B cell (primary cell): ENCODE results near the gene CD86. TPM values are rescaled to one million over a fixed set of nuclear protein-coding genes. Genes with fewer than 3 reads are reported as not detected.

ENCODE experiments used
- ATAC-seq: fragments of 200-7000 bp; cut with Tn5 transposase; one replicate; pipeline ENCODE4 v1.10.0; 2021; ENCODE audit warnings: low read depth, mild to moderate bottlenecking, moderate number of reproducible peaks, moderate library complexity
- CTCF ChIA-PET: fragments of 350-600 bp; sonication (Branson Sonifier 250); formaldehyde crosslinking; loops from one replicate; lab custom pipeline; 2021; ENCODE audit warnings: antibody characterized with exemption, inconsistent platforms; lab: Charles Lee
- POLR2A ChIA-PET: fragments of 350-600 bp; sonication (Branson Sonifier 250); formaldehyde crosslinking; loops from one replicate; lab custom pipeline; 2021; ENCODE audit warnings: antibody characterized with exemption; lab: Charles Lee
- DNase-seq: peaks from one replicate; pipeline ENCODE4 v3.0.0; 2013
- H2AFZ ChIP-seq: 2 replicates; pipeline ENCODE4 v1.6.1; 2012; ENCODE audit warnings: mild to moderate bottlenecking, low read depth, low read length; ENCODE audit not compliant: insufficient read depth, poor library complexity, severe bottlenecking
- H3K27ac ChIP-seq, 2 donors: 1 replicate in 1 of 2; 2 replicates in 1 of 2; pipeline ENCODE4 v1.5.1; 2012 to 2013; ENCODE audit warnings: low read length in 2 of 2, mild to moderate bottlenecking in 2 of 2, moderate library complexity in 1 of 2
- H3K27me3 ChIP-seq, 4 experiments: fragments of 200-600 bp in 1 of 4; sonication (generic) in 1 of 4; replicated peaks in 1 of 4; 1 replicate in 2 of 4; 2 replicates in 2 of 4; pipeline versions ENCODE4 v1.6.1 to v1.7.0; 2013 to 2016; ENCODE audit warnings: low read length in 3 of 4, mild to moderate bottlenecking in 2 of 4, mixed read lengths in 1 of 4, moderate library complexity in 1 of 4; ENCODE audit not compliant: insufficient read depth in 4 of 4, control insufficient read depth in 3 of 4; ENCODE audit errors: control extremely low read depth in 1 of 4
- H3K36me3 ChIP-seq, 2 experiments: replicated peaks in 1 of 2; 1 replicate in 1 of 2; 2 replicates in 1 of 2; pipeline versions ENCODE4 v1.6.1 to v1.7.1; 2013; ENCODE audit warnings: low read length in 1 of 2; ENCODE audit not compliant: insufficient read depth in 2 of 2, control insufficient read depth in 1 of 2; ENCODE audit errors: control extremely low read depth in 1 of 2, extremely low read depth in 1 of 2
- H3K4me1 ChIP-seq, 2 donors: fragments of 200-600 bp in 1 of 2; sonication (generic) in 1 of 2; 1 replicate in 1 of 2; 2 replicates in 1 of 2; pipeline versions ENCODE4 v1.5.1 to v1.6.1; 2013 to 2017; ENCODE audit warnings: low read length in 2 of 2; ENCODE audit not compliant: control insufficient read depth in 2 of 2, insufficient read depth in 2 of 2
- H3K4me2 ChIP-seq: replicated peaks from 2 replicates; pipeline ENCODE3; 2012; ENCODE audit warnings: mild to moderate bottlenecking, low read depth, low read length; ENCODE audit not compliant: poor library complexity, severe bottlenecking
- H3K4me3 ChIP-seq, 5 experiments: fragments of 200-600 bp in 1 of 5; sonication (generic) in 1 of 5; 1 replicate in 3 of 5; 2 replicates in 2 of 5; pipeline versions ENCODE4 v1.5.1 to v1.7.0; 2011 to 2016; ENCODE audit warnings: low read length in 4 of 5, mild to moderate bottlenecking in 4 of 5, low read depth in 2 of 5, control low read depth in 1 of 5, moderate library complexity in 1 of 5; ENCODE audit not compliant: insufficient read depth in 1 of 5; ENCODE audit errors: control extremely low read depth in 1 of 5, extremely low read depth in 1 of 5
- H3K79me2 ChIP-seq: fragments of 200-600 bp; sonication (generic); one replicate; pipeline ENCODE4 v1.6.0; 2016; ENCODE audit warnings: low read length; ENCODE audit not compliant: control insufficient read depth, insufficient read depth
- H3K9ac ChIP-seq: fragments of 200-600 bp; sonication (generic); 2 replicates; pipeline ENCODE4 v1.6.1; 2017; ENCODE audit warnings: mild to moderate bottlenecking, low read length, moderate library complexity
- H3K9me3 ChIP-seq, 3 donors: one replicate each; pipeline versions ENCODE4 v1.6.1 to v1.7.1; 2013; ENCODE audit warnings: low read length in 2 of 3; ENCODE audit not compliant: control insufficient read depth in 2 of 3, insufficient read depth in 1 of 3; ENCODE audit errors: control extremely low read depth in 1 of 3
- H4K20me1 ChIP-seq: 2 replicates; pipeline ENCODE4 v1.6.0; 2012; ENCODE audit warnings: mild to moderate bottlenecking, low read length; ENCODE audit not compliant: insufficient read depth, control insufficient read depth, poor library complexity, severe bottlenecking
- H3K27ac Mint-ChIP-seq: one replicate; pipeline ENCODE4 v1.8.0; 2021; ENCODE audit warnings: mixed read lengths
- H3K27me3 Mint-ChIP-seq: one replicate; pipeline ENCODE4 v1.8.0; 2021; ENCODE audit warnings: mixed read lengths
- H3K4me1 Mint-ChIP-seq: one replicate; pipeline ENCODE4 v1.8.0; 2021; ENCODE audit warnings: mixed read lengths
- H3K4me3 Mint-ChIP-seq: one replicate; pipeline ENCODE4 v1.8.0; 2021; ENCODE audit warnings: mixed read lengths
- H3K9me3 Mint-ChIP-seq: one replicate; pipeline ENCODE4 v1.8.0; 2022; ENCODE audit warnings: mixed read lengths; ENCODE audit not compliant: insufficient read depth
- CTCF ChIP-seq: fragments of 200-600 bp; IDR thresholded peaks from one replicate; pipeline ENCODE4 v1.8.0; 2022; ENCODE audit warnings: antibody characterized with exemption, mild to moderate bottlenecking
- EZH2 ChIP-seq: IDR thresholded peaks from 2 replicates; pipeline ENCODE4 v1.6.1; 2012; ENCODE audit warnings: borderline replicate concordance, low read depth, mild to moderate bottlenecking, moderate library complexity, low read length; ENCODE audit not compliant: insufficient read depth, poor library complexity, severe bottlenecking
- WGBS: methylation state at CpG from one replicate; pipeline ENCODE4 v1.1.5; 2013; ENCODE audit warnings: missing lambda C conversion rate; ENCODE audit not compliant: insufficient coverage; 5-methylcytosine and 5-hydroxymethylcytosine counted together
- intact Hi-C: fragments of 100-400 bp; cut with micrococcal nuclease; formaldehyde crosslinking; loops from one replicate; pipeline ENCODE4 v1.10.0; 2022
- polyA plus RNA-seq: library from polyadenylated mRNA; depleted of rRNA; stranded (reverse); fragments of >200 nt; gene quantifications from 2 replicates; pipeline ENCODE4 v1.2.3, GENCODE V29; 2012
- total RNA-seq, 2 donors: library from RNA; stranded (reverse); fragments of 120-200 nt in 1 of 2; gene quantifications; 1 replicate in 1 of 2; 2 replicates in 1 of 2; pipeline versions ENCODE4 v1.2.3 to v1.2.4, GENCODE V29; 2013 to 2022

Gene CD86
- total and polyA plus RNA-seq, 2 donors (not counting 1 experiment from before 2014, with no cell fraction given): 31.5 to 38.2 TPM

GRCh38 chr3:122094125-122094524, 39.0 kb downstream of the CD86 start:
- DNase-seq (no peak), ATAC-seq (no peak)
- intact Hi-C loops: loop anchor here (5.0 kb wide), 3 partner anchors 42 to 547 kb away; partner anchors contain the start of gene POLQ
- Histone ChIP-seq H3K36me3 (no peaks in the 10 kb centered on the region), H4K20me1 (no peaks in the 10 kb centered on the region), H3K9me3 (no peaks in the 10 kb centered on the region), H3K4me2 (no peak overlapping the region), H3K4me3 (no peak overlapping the region), H3K79me2 (peaks cover 9% of the 10 kb centered on the region), H2AFZ (no peak overlapping the region), H3K9ac (no peak overlapping the region), H3K27ac (no peak overlapping the region), H3K27me3 (no peaks in the 10 kb centered on the region), H3K4me1 (peaks cover 23 to 27% of the 10 kb centered on the region in 2 donors)
- H3K4me1 Mint-ChIP-seq: peaks cover 28% of the 10 kb centered on the region
- no peak overlapping the region for H3K27ac Mint-ChIP-seq
- TF ChIP-seq EZH2 (no peak), CTCF (no peak)
- no peaks in the 10 kb centered on the region for H3K27me3 Mint-ChIP-seq
- H3K9me3 Mint-ChIP-seq: no peaks in the 10 kb centered on the region
- no peak overlapping the region for H3K4me3 Mint-ChIP-seq
- 83% methylated on average over 3 of the region's 4 CpGs for whole genome bisulfite sequencing
- CTCF ChIA-PET: interaction anchor here (1.0 to 2.8 kb wide), 4 partner anchors 9 to 99 kb away, joined by 3 to 8 read pairs (median 4); no protein-coding TSS in a partner anchor
- POLR2A ChIA-PET: no interaction called here

- Histone ChIP-seq H3K36me3 (no peaks in the 10 kb centered on the region), H4K20me1 (no peaks in the 10 kb centered on the region), H3K79me2 (peaks cover 9% of the 10 kb centered on the region), H3K9ac (no peak overlapping the region), H2AFZ (no peak overlapping the region), H3K27me3 (no peaks in the 10 kb centered on the region), H3K9me3 (no peaks in the 10 kb centered on the region), H3K4me3 (no peak overlapping the region), H3K27ac (no peak overlapping the region), H3K4me2 (no peak overlapping the region), H3K4me1 (peaks cover 23 to 27% of the 10 kb centered on the region in 2 donors)
- intact Hi-C loops: loop anchor here (5.0 kb wide), 3 partner anchors 42 to 547 kb away; partner anchors contain the start of gene POLQ
- H3K4me3 Mint-ChIP-seq: no peak overlapping the region
- ChIA-PET CTCF (interaction anchor here (0.6 to 2.8 kb wide), 6 partner anchors 8 to 99 kb away, joined by 3 to 8 read pairs (median 4); no protein-coding TSS in a partner anchor), POLR2A (interaction anchor here (0.7 kb wide), 1 partner anchor 19 kb away, joined by 4 read pairs; no protein-coding TSS in a partner anchor)
- no peaks in the 10 kb centered on the region for H3K27me3 Mint-ChIP-seq
- H3K4me1 Mint-ChIP-seq: peaks cover 28% of the 10 kb centered on the region
- DNase-seq (no peak), ATAC-seq (no peak)
- no peak for TF ChIP-seq CTCF
- TF ChIP-seq EZH2: no peak
- H3K9me3 Mint-ChIP-seq: no peaks in the 10 kb centered on the region
- no peak overlapping the region for H3K27ac Mint-ChIP-seq
- WGBS: 74% methylated on average over 2 of the region's 2 CpGs
These were observed 39.5 kb downstream of the CD86 start for GRCh38 chr3:122094693-122095092.
